Non-pigmented ciliary epithelial cell (primary cell): ENCODE data around the gene VKORC1.

Experiments used
- DNase-seq: peaks from one replicate; pipeline ENCODE4 v3.0.0-alpha.2; 2010; ENCODE audit warnings: low read depth

The VKORC1 gene

GRCh38 chr16:31082368-31083045 is 12.1 kb downstream of the VKORC1 start:
- no peak for DNase-seq

- DNase-seq, result no peak
Measured at GRCh38 chr16:31081428-31082351, 12.9 kb downstream of the VKORC1 start.

DNA sequence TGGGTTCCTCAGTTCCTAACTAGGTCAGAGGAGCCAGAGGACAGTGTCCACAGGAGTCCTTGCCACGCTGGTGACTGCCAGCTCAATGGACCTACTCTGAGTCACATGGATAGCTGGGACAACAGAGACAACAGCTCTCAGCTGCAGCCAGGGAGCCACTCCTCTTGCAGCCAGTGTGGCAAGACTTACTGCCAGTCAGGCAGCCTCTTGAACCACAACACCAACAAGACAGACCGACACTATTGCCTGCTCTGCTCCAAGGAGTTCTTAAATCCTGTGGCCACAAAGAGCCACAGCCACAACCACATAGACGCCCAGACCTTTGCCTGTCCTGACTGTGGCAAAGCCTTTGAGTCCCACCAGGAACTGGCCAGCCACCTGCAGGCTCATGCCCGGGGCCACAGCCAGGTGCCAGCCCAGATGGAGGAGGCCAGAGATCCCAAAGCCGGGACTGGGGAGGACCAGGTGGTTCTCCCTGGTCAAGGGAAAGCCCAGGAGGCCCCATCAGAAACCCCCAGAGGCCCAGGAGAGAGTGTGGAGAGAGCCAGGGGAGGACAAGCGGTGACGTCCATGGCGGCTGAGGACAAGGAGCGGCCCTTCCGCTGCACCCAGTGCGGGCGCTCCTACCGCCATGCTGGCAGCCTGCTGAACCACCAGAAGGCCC is 13.7 kb downstream of the VKORC1 start:
- DNase-seq, result no peak

GRCh38 chr16:31080035-31080629 is 14.5 kb downstream of the VKORC1 start:
- DNase-seq, result no peak

GRCh38 chr16:31079342-31079944 is 15.2 kb downstream of the VKORC1 start:
- DNase-seq, result no peak

- no peak for DNase-seq
Measured at GRCh38 chr16:31078597-31079341, 15.8 kb downstream of the VKORC1 start.

- no peak for DNase-seq
Measured at GRCh38 chr16:31077592-31078396, 16.8 kb downstream of the VKORC1 start.

DNA sequence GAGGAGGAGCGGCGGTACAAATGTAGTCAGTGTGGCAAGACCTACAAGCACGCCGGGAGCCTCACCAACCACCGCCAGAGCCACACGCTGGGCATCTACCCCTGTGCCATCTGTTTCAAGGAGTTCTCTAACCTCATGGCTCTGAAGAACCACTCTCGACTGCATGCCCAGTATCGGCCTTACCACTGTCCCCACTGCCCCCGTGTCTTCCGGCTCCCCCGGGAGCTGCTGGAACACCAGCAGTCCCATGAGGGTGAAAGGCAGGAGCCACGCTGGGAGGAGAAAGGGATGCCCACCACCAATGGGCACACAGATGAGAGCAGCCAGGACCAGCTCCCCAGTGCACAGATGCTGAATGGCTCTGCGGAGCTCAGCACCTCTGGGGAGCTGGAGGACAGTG is 17.6 kb downstream of the VKORC1 start:
- DNase-seq, result no peak

- DNase-seq, result no peak
Measured at GRCh38 chr16:31076319-31076718, 18.3 kb downstream of the VKORC1 start.

- no peak for DNase-seq
Measured at GRCh38 chr16:31074814-31075183, 19.8 kb downstream of the VKORC1 start.

DNA sequence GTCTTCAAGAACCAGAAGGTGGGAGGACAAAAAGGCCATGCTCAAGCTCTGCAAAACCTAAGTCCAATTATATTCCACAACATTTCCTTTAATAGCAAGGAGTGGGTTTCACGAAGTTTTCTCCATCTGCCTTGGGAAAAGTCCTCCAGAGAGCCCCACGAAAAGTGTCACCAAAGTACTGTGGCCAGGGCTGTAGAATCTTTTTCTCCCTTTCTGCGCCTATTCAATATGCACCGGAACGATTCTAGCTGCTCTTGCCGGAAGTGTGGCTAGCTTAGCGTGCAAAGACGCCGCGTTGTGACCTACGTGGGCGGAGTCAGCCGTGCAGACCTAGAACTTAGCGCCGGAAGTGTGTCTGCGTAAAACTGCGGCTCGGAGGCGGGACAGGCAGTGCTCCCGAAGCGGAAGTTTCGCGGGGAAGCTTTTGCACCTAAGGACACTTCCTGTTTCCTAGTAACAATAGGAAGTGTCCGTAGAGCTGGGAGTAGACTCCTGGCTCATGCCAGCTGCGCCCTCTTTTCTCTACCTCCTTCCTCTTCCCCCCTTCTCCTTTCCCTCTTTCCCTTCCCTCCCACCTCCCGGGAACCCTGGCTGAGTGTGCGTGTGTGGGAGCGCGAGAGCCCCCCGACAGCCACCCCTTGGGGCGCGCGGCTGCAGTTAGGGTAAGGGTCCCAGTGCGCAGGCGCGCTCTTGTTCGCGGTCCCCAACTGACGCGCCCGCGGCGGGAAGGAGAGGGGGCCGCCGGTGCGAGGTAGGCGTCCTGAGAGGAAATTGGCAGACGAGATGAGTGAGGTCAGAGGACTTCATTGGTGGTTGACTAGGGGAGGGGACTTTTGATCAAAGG is 20.4 kb downstream of the VKORC1 start, which contains the start of the genes ZNF646 and ZNF668:
ZNF646 (plus strand) TSS at position 453 of the 844 bp plus-strand sequence. CDS start 1,903 bp downstream, outside the sequence.
ZNF668 (minus strand) TSS at position 271 of the 844 bp plus-strand sequence. CDS start 9,781 bp downstream, outside the sequence.
- peak; percentile 97 for DNase-seq

DNA sequence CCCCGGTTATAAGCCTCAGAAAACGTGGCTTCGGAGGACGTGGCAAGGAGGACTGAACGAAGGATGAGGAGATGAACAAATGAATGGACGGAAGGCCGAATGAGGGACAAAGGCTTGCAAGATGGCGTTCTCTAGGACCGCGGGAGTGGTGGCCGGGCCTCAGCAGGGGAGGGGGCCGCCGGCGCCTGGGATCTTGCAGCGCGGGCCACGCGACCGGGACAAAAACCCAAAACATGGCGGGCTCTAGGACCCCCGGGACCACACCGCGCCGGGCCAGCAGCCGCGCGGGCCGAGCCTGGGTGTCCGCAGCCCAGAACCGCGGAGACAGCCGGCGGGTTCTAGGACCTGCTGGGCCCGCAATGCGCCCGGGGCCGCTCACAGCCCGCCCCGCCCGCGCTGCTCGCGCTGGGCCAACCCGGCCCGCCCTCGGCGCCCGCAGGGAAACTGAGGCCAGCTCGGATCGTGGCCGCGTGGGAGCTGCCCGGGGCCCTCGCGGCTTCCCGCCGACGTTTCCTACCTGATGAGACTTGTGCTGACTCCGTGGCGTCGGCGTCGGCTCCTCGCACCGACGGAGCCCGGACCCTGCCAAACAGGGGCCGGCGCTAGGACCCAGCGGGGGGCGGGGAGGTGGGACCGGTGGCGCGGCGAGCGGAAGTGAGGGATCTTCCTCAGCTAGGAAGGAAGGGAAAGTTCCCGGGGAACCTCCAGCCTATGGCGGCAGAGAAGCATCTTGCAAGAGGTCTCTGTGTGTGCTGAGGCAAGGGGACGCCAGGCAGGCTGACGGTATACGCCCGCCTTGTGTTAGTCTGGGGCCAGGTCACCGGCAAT is 21.2 kb downstream of the VKORC1 start:
- no peak for DNase-seq

DNA sequence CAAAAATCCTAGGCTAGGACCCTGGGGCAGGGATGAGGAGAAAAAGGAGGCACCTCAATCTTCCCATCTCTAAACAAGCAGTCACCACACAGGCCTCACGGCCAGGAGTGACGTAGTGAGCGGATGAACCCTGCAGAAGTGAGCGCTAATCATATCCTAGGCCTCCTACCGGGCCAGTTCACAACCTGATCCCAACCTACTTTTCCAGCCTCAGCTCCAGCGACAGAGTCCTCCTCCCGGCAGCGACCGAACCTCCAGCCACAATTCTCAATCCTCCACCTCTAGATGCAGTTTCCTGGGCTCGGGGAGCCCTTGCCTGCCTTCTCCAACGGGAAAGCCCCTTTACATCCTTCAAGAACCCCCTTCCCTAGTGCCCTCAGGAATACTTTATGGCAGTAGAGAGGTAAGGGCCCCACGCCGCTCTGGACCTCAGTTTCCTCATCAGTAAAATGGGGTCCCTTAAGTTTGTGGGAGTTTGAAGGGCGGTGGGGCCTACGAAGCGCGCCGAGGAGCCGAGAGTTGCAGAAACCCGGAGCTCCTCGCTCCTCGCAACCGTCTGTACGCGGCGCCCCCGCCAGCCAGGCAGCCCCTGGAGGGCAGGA is 22.0 kb downstream of the VKORC1 start:
- no peak for DNase-seq

DNA sequence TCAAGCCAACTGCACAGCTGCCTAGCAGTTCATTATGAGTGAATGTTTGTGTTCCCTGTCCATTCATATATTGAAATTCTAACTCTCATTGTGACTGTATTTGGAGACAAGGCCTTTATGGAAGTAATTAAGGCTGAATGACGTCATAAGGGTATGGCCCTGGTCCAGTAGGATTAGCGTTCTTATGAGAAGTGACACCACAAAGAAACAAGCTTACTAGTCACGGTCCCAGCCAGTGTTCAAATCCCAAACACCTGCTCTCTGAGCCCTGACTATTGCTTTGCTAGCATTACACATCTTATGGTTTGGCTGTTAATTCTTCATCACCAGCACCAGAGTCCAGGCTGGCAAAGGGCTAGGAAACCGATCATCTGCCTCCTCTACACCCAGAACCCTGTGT is 22.7 kb downstream of the VKORC1 start:
- DNase-seq, result peak; percentile 64

DNA sequence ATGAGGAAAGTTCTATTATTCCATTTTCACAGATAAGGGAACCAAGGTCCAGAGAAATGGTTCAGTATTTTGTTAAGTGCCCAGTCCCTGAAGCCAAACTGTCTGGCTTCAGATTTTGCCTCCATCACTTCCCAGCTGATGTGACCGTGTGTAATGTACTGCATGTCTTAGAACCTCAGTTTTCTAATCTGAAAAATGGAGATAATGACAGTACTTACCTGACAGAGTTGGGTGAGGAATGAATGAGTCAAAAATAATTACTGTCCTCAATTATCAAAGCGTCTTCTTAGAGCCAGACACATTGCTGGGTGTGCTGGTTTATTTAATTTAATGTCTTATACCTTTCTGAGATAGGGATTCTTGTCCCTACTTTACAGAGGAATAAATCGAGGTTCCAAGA is 27.3 kb downstream of the VKORC1 start:
- DNase-seq, result no peak

DNA sequence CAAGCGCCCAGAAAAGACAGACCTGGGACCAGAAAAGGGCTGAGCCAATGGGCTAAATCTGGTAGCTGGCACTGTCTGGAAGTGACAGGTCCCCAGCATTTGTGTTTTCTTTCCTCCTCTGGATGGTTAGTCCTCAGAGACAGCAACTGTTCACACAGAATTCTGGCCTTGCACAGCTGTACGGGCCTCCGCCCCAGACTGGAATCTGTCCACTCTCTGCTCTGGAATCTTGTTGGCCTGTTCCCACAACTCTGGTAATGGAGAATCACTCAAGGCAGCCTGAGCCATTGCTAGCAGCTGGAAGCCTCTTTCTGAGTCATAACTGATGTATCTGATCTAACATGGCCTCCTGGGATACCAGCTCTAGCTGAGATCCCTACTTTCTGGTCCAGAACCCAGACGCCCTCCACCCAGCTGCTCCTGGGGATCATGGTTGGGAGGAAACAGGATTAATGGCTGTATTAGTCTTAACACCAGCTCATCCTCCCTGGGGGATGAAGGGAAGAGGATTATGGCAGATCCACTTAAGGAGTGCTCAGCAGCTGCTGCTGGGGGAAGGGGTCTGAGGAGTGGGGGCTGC is 29.6 kb downstream of the VKORC1 start:
- DNase-seq, result peak; percentile 91

GRCh38 chr16:31063843-31064611 is 30.6 kb downstream of the VKORC1 start:
- DNase-seq, result no peak
